T-helper 2 cell treated with Interferon-gamma antibody and Interleukin-4, amounts not matched to agents 100 ng/mL and 5 ng/mL, for 36 hours (primary cell): Measurements from ENCODE around the gene EOGT. TPM values are rescaled to one million over a fixed set of nuclear protein-coding genes. Genes with fewer than 3 reads are reported as not detected.

Source experiments
- intact Hi-C: fragments of 100-400 bp; cut with micrococcal nuclease; formaldehyde crosslinking; loops from one replicate; pipeline ENCODE4 v1.15.1; 2023
- total RNA-seq: library from RNA; stranded (reverse); gene quantifications from 2 replicates; pipeline ENCODE4 v1.2.3, GENCODE V29; 2022

Gene EOGT
- 14.2 and 15.0 TPM in 2 replicates for total RNA-seq

GRCh38 chr3:69013253-69014021 is at the start of gene EOGT:
Gene EOGT (minus strand): TSS chr3:69013684. CDS start chr3:69009846, 3,838 bp downstream.
- intact Hi-C loops: loop anchor here (2.0 to 10.0 kb wide), 4 partner anchors 39 to 291 kb away; partner anchors contain the start of genes ARL6IP5 and TMF1

DNA sequence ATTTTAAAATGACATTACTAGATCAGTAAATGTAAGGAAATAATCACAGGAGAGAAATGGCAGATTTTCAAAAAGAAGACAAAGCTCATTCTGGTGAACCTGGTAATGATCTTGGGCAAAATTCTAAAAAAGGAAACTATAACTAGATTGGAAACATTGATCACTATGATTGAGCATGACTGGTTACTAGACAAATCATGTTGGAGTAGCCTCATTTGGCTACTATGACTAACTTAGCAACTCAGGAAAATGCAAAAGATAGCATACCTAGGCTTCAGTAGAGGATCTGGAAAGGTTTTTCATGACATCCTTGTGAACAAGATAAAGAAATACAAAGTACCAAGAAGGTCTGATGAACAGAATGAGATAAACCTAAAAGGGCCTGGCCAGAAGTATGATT is 46.2 kb upstream of the EOGT start:
- intact Hi-C loops: no loop called here

- intact Hi-C loops: no loop called here
Measured at GRCh38 chr3:69058947-69059224, 45.4 kb upstream of the EOGT start.

DNA sequence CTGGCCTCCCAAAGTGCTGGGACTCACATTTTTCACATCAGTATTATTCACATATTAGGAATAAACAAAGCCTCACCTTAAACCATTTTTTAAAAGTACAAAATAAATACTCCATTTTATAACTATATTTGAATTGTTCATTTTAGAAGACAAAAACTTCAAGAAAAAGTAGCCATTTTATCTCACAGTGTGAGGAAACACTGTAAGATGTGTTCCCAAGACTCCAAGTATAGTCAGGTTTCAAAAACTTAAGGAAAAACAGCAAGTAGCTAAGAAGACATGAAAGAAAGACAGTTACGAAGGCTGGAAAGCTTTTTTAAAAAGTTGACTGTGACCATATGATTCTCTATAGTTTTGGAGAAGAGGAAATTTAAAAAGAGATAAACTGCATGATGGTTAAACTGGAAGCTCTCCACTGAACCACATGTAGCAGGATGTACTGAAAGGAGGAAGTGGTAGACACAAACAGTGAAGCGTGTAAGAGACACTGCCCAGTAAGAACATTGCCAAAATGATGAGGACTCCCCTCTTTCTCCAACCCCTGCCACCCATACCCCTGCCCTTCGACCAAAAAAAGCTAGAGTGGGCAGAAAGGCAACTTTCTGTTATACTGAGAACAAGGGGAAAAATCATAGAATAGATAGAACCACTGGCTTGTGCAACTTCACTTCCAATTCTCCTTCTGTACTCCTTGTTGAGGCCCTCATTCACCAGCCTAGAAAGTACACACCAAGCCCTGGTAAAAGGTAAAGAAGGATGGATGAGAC is 44.9 kb upstream of the EOGT start:
- intact Hi-C loops: no loop called here

- intact Hi-C loops: loop anchor here (1.0 to 2.0 kb wide), 5 partner anchors 19 to 40 kb away; partner anchors contain the start of genes ARL6IP5, EOGT and UBA3
Measured at GRCh38 chr3:69052472-69052898, 39.0 kb upstream of the EOGT start.

- intact Hi-C loops: loop anchor here (1.0 to 2.0 kb wide), 5 partner anchors 19 to 40 kb away; partner anchors contain the start of genes ARL6IP5, EOGT and UBA3
Measured at GRCh38 chr3:69051756-69052471, 38.4 kb upstream of the EOGT start, which contains the start of gene TMF1. Gene TMF1 (minus strand): TSS chr3:69052333. CDS start chr3:69052086, 247 bp downstream.

DNA sequence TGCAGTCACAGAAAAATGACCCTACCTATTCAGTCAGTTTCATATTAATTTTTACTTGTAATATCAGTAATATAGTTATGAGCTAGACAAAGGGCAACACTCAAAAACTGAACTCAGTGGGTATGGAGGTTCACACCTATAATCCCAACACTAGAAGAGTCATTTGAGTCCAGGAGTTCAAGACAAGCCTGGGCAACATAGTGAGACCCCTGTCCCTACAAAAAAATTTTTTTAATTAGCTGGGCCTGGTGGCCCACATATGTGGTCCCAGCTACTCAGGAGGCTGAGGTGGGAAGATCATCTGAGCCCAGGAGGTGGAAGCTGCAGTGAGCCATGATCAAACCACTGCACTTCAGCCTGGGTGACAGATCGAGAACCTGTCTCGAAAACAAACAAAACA is 35.5 kb upstream of the EOGT start:
- intact Hi-C loops: no loop called here

DNA sequence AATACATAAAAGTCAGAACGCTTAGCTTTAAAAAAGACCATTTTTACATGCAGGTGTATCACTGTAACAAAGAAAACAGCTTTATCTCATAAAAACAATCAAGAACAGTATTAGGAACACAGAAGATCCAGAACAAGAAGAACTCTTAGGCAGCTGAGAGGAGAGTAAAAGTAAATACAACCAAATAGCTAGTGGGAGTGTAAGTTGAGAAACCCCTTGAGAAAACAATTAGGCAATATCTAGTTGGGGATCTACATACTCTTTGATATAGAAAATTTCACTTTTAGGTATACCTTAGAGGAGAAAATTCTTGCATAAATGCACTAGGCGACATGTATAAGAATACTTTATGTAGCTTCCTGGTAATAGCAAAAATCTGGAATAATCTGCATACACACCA is 31.1 kb upstream of the EOGT start:
- intact Hi-C loops: no loop called here

- intact Hi-C loops: loop anchor here (1.0 kb wide), 1 partner anchor 19 kb away; the partner anchor contains the start of gene TMF1
Measured at GRCh38 chr3:69033470-69033869, 20.0 kb upstream of the EOGT start.

- intact Hi-C loops: loop anchor here (1.0 kb wide), 1 partner anchor 20 kb away; the partner anchor contains the start of gene TMF1
Measured at GRCh38 chr3:69032737-69033136, 19.3 kb upstream of the EOGT start.

GRCh38 chr3:69032142-69032541 is 18.7 kb upstream of the EOGT start:
- intact Hi-C loops: no loop called here

DNA sequence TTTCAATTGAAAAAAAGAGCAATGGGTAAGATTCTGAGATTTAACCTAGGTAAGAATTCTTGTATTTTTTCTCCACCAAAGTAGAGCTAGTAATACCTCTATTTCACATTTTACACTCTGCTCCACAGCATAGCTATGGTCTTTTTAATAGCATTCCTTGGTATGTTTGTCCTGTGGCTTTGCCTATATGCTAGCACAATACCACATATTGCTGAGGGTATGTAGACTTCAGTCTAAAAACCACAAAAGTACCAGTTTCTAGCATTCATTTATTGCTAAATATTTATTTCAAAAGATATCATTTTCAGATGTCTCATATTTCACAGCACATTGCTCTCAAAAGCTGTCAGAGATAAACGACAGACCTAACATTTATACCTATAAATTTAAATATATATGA is 18.2 kb upstream of the EOGT start:
- intact Hi-C loops: no loop called here

- intact Hi-C loops: no loop called here
Measured at GRCh38 chr3:69020857-69021256, 7.4 kb upstream of the EOGT start.

DNA sequence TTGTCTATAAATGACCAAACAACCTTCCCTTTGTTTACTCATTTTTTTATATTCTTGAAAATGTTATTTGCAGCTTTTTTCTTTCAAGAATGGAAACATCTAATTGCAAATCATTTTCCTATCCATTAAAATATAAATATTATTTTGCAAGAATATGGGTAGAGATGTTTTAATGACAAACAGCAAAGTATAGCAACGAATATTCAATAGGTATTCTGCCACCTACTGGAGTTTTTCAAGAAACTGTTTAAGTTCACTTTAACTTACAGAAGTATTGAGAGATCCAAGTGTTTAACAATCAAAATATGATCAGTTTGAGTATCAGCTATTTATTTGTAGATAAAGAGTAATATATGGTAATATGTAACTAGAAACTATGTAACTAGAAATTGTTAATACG is 6.9 kb upstream of the EOGT start:
- intact Hi-C loops: no loop called here

- intact Hi-C loops: loop anchor here (10.0 kb wide), 1 partner anchor 288 kb away; no protein-coding TSS in a partner anchor
Measured at GRCh38 chr3:69016901-69017300, 3.4 kb upstream of the EOGT start.

- intact Hi-C loops: loop anchor here (10.0 kb wide), 1 partner anchor 289 kb away; no protein-coding TSS in a partner anchor
Measured at GRCh38 chr3:69016102-69016501, 2.6 kb upstream of the EOGT start.

- intact Hi-C loops: loop anchor here (5.0 to 10.0 kb wide), 2 partner anchors 183 to 291 kb away; no protein-coding TSS in a partner anchor
Measured at GRCh38 chr3:69014022-69014580, 617 bp upstream of the EOGT start.

DNA sequence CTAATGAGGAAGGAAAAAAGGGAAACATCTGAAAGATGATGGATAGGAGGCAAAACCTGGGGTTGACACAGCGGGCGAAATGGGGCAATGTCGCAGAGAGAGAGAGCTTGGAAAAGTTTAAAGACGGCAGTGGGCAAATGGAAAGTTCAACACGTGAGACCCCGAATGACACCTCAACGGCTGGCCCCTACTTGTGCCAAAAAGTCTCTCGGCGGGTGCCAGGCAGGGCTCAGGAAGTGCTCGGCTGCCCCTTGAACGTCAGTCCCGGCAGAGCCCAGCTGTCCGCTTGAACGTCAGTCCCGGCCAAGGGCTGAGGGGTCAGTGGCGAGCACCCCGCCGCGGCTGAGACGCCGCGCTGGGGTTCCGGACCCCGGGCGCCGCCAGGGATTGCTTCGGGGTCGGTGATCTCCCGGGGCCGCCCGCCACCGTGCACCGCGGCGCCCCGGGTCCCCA is 658 bp downstream of the EOGT start:
- intact Hi-C loops: loop anchor here (2.0 to 10.0 kb wide), 4 partner anchors 40 to 292 kb away; partner anchors contain the start of genes ARL6IP5 and TMF1

DNA sequence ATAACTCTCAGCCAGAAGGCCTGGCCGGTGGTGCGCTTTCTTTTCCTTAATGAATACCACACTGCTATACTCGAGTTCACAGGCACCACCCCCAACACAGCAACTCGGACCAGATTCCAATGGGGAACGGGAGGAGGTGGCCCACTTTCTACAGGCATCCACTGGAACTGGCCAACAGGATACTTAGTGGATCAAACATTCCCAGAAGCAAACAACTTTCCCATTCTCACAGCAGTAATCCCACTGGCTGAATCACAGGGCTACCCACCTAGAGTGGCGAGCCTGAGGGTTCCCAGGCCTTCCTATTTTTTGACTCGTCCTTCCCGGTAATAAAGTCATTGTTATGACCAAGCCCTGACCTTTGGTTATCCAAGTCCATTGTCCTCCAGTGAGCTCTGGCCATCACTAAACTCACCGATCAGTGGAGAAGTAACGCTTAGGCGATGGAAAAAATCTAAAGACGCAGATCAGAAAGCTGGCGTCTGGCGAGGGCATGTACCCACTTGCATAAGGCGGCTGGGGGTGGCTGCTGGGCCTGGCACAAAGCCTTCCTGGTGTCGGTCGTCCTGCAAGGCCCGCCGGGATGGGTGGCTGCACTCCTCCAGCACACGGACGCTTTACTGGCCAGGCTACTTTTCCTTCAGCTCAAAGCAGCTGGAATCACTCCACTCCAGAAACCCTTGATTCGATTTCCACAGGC is 1.2 kb downstream of the EOGT start:
- intact Hi-C loops: loop anchor here (2.0 to 10.0 kb wide), 4 partner anchors 41 to 293 kb away; partner anchors contain the start of genes ARL6IP5 and TMF1
